ENCODE results near the gene ADD3.
"Not testable (repeated sequence)": the region's sequence is repeated elsewhere in the genome, so short reads cannot be mapped to it uniquely, and the experiment has no call there.

Gene ADD3

GRCh38 chr10:109977382-109977806 lies 30.4 kb upstream of the ADD3 start:
- DNase-seq (ENCODE audit: low spot score), result no peak

- peak; percentile 56 for DNase-seq (ENCODE audit: low spot score)
These were observed 29.3 kb upstream of the ADD3 start for GRCh38 chr10:109978481-109978880.

DNA sequence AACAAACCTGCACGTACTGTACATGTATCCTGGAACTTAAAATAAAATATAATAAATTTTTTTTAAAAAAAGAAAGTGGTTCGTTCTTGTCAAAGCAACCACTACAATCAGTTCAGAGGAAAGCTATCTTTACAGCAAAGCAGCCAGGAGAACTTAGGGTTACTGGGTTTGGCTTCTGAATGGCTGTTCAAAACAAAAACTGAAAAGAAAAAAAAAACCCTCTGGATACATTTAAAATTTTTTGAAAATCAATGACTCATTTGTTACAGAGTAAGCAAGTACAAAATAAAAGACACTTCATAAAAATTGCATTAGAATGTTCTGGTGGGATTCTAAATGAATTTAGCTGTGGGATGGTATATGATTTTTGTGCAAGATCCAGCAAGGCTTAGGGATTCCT lies 28.6 kb upstream of the ADD3 start:
- DNase-seq (ENCODE audit: low spot score), result no peak

DNA sequence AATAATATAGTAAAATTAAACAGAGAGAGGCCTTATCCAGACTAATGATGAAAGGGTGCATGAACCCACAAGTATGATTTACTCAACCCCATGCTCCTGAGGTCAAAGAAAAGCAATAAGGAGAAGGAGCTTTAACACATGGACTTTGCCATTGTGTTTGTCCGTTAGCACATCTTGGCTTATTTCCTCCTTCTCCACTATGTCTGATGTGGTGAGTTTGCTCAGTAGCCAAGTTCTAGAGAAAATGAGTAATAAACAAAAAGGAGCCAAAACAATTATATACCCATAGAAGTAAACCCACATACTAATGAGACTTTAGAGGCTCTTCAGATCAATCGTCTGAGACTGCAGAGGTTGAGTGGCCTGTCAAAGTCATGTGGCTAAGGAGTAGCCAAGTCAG lies 26.1 kb upstream of the ADD3 start:
- DNase-seq (ENCODE audit: low spot score), result no peak

DNA sequence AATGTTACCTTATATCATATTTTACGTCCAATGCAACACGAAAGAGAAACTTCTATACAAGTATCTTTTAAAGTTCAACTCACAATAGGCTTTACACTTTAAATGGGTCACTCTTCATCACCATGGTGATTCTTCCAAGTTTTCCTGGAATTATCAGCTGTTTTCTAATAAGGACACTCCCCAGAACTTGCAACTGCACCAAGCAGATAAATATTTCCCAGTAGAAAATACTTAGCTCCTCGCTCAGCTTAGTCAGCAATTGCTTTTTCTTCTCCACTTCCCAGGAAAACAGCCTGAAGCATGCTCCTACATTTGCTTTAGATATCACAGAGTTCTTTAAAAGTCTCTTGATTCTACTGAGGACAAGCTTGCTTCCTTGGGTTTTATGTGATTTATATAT lies 25.7 kb upstream of the ADD3 start:
- DNase-seq (ENCODE audit: low spot score), result no peak

- no peak for DNase-seq (ENCODE audit: low spot score)
These were observed 25.0 kb upstream of the ADD3 start for GRCh38 chr10:109982812-109983211.

DNA sequence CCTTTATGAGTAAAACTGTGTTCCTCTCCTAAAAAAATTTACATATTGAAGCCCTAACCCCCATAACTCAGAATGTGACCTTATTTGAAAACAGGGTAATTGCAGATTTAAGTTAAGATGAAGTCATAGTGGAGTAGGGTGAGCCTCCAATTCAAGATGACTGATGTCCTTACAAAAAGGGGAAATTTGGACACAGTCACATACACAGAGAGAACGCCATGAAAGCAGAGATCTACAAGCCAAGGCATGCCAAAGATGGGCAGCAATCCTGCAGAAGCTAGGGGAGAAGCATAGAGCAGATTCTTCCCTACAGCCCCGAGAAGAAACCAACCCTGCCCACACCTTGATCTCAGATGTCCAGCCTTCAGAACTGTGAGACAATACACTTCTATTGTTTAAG lies 23.8 kb upstream of the ADD3 start:
- no peak for DNase-seq (ENCODE audit: low spot score)

DNA sequence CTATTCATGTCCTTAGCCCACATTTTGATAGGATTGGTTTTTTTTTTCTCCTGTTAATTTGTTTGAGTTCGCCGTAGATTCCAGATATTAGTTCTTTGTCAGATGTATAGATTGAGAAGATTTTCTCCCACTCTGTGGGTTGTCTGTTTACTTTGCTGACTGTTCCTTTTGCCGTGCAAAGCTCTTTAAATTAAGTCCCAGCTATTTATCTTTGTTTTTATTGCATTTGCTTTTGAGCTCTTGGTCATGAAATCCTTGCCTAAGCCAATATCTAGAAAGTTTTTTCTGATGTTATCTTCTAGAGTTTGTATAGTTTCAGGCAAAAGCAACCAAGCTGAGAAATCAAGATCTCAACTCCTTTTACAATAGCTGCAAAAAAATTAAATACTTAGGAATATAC lies 22.0 kb upstream of the ADD3 start:
- not testable (repeated sequence) for DNase-seq (ENCODE audit: low spot score)

- no peak for DNase-seq (ENCODE audit: low spot score)
These were observed 20.2 kb upstream of the ADD3 start for GRCh38 chr10:109987452-109988211.

DNA sequence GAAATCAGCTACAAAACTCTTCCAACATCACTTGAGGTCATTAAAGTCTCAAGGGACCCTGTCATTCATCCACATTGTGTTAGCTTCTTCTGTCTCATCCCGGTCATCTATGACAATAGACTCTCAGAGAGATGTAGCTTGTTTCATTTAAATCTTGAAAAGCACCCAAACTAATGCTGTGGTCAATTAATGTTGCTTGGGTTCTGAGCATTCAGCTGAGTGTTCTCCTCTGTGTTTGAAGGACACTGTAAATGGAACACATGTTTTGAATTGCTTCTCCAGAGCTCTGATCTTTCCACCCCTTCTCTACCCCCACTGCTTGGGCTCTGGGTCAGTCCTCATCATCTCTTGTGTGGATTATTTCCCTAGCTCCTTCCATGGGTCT lies 19.6 kb upstream of the ADD3 start:
- DNase-seq (ENCODE audit: low spot score), result no peak

- no peak for DNase-seq (ENCODE audit: low spot score)
These were observed 16.4 kb upstream of the ADD3 start for GRCh38 chr10:109991266-109991855.

DNA sequence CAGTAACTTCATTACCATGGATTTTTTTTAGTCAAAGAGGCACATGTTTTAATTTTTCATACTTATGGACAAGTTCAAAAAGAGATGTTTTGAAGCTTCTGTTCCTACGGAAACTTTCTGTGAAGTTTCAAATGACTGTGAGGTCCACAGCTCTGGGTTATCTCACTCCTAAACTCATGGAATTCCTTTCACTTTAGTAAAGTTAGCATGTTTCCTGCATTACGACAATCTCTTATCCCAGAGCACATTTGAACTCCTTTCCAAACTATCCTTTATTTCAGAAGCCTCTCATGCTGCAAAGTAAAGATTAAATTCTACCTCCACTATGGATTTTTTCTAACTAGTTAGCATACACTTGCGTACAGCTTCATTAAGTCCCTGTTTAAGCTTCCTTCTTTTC lies 15.3 kb upstream of the ADD3 start:
- no peak for DNase-seq (ENCODE audit: low spot score)

DNA sequence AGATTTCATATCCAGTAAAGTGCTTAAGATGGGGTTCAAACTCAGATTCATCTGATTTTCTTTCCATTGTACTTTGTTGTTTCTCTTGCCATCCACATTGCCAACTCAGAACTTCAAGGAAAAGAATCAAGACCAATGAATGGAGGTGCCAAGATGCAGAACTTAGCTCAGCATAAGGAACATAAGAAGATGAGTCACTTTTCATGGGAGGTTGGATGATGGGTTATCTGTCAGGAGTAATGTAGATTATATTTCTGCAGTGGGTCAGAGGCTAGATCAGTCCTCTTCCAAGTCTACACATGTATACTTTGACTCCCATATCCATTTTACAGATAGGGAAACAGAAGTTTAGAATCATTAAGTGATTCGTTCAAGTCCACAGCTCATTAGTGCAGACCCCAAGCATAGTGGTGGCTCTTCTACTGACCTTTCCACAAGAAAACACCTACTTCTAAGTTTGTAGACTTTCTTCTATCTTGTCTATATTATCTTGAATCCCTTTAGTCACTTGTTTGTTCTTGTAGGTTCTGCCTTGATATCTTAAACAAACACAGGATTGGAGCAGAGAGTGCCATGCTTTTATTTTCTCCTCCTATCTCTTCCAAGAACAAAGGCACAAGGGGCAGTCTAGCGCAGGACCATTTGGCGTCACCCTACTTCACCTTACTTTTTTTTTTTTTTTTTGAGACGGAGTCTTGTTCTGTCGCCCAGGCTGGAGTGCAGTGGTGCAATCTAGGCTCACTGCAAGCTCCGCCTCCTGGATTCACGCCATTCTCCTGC lies 14.0 kb upstream of the ADD3 start:
- no peak for DNase-seq (ENCODE audit: low spot score)

GRCh38 chr10:109994711-109995577 lies 12.8 kb upstream of the ADD3 start:
- no peak for DNase-seq (ENCODE audit: low spot score)

- no peak for DNase-seq (ENCODE audit: low spot score)
These were observed 12.2 kb upstream of the ADD3 start for GRCh38 chr10:109995595-109995994.

GRCh38 chr10:109996225-109996624 lies 11.6 kb upstream of the ADD3 start:
- DNase-seq (ENCODE audit: low spot score), result peak; percentile 33

GRCh38 chr10:109996766-109997171 lies 11.0 kb upstream of the ADD3 start:
- DNase-seq (ENCODE audit: low spot score), result no peak

- no peak for DNase-seq (ENCODE audit: low spot score)
These were observed 10.6 kb upstream of the ADD3 start for GRCh38 chr10:109997233-109997632.

DNA sequence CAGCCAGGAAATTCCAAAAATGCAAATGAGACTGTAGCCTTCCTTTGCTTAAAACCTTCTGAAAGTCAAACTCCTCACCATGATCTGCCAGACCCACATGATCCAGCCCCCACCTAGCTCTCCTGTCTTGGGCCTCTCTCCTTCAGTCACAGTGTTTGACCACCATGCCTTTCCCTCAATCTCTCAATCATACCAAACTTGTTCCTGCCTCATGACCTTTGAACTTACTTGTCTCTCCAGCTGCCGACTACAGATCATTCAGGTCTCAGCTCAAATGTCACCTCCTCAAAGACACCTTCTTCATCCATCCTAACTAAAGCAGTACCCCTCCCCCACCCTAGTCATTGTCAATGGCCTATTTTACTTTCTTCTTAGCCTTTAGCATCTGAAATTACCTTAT lies 9.3 kb upstream of the ADD3 start:
- no peak for DNase-seq (ENCODE audit: low spot score)

GRCh38 chr10:110002801-110003523 lies 4.8 kb upstream of the ADD3 start:
- no peak for DNase-seq (ENCODE audit: low spot score)

GRCh38 chr10:110003524-110003885 lies 4.3 kb upstream of the ADD3 start:
- DNase-seq (ENCODE audit: low spot score), result no peak

DNA sequence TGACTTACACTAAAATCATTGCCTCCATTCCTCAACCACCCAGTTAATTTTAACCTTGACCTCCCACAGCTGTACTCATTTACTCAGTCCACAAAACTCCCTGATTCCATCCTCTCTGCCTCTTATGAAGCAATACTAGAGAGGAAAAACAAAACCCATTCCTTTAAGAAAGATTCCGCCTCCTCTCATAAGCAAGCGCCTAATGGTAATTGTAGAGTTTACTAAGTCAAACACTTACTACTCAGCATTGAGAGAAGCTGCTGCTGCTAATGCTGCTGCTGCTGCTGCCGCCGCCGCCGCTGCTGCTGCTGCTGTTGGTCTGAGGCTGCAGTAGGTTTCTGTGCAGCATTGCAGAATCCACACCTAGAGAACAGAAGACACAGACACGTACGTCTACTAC lies 2.1 kb upstream of the ADD3 start:
- DNase-seq (ENCODE audit: low spot score), result no peak
